Activated CD4-positive, alpha-beta T cell treated with anti-CD3 and anti-CD28 coated beads, Interleukin-2, amount 50 U/mL, for 1 hour (primary cell): ENCODE results near the gene ARHGEF39.

ENCODE experiments used
- DNase-seq: peaks from one replicate; pipeline ENCODE4 v3.0.0-alpha.2; 2020

The ARHGEF39 gene

GRCh38 chr9:35673132-35674024 lies 8.4 kb upstream of the ARHGEF39 start, which contains the start of gene CA9:
CA9 (plus strand) TSS chr9:35673928; CDS start chr9:35673960, 32 bp downstream.
- no peak for DNase-seq

- no peak for DNase-seq
These were observed 4.5 kb upstream of the ARHGEF39 start for GRCh38 chr9:35669331-35670145.

GRCh38 chr9:35667939-35668338 lies 2.9 kb upstream of the ARHGEF39 start:
- no peak for DNase-seq

GRCh38 chr9:35666549-35666948 lies 1.6 kb upstream of the ARHGEF39 start:
- no peak for DNase-seq

- no peak for DNase-seq
These were observed 1.1 kb upstream of the ARHGEF39 start for GRCh38 chr9:35666045-35666444.

GRCh38 chr9:35665471-35665818 lies 450 bp upstream of the ARHGEF39 start:
- no peak for DNase-seq

- no peak for DNase-seq
These were observed 2.6 kb downstream of the ARHGEF39 start for GRCh38 chr9:35662437-35662836.

GRCh38 chr9:35661756-35662350 lies 3.1 kb downstream of the ARHGEF39 start:
- DNase-seq = peak; percentile 43

GRCh38 chr9:35660966-35661415 lies 4.0 kb downstream of the ARHGEF39 start:
- no peak for DNase-seq

GRCh38 chr9:35659340-35659739 lies 5.7 kb downstream of the ARHGEF39 start:
- DNase-seq = no peak

- no peak for DNase-seq
These were observed 6.1 kb downstream of the ARHGEF39 start for GRCh38 chr9:35658968-35659220.

- peak; percentile 81 for DNase-seq
These were observed 6.6 kb downstream of the ARHGEF39 start, which contains the start of gene CCDC107 for GRCh38 chr9:35658137-35658967. CCDC107 (plus strand) TSS chr9:35658292; CDS start chr9:35658380, 88 bp downstream.

GRCh38 chr9:35657546-35658136 lies 7.4 kb downstream of the ARHGEF39 start, which contains the start of gene RMRP:
RMRP (minus strand) TSS chr9:35658019.
- peak; percentile 76 for DNase-seq

- no peak for DNase-seq
These were observed 8.0 kb downstream of the ARHGEF39 start for GRCh38 chr9:35656831-35657545.

- no peak for DNase-seq
These were observed 8.6 kb downstream of the ARHGEF39 start for GRCh38 chr9:35656348-35656747.

- DNase-seq = no peak
These were observed 11.4 kb downstream of the ARHGEF39 start for GRCh38 chr9:35653611-35654010.

GRCh38 chr9:35652829-35653209 lies 12.2 kb downstream of the ARHGEF39 start:
- no peak for DNase-seq

GRCh38 chr9:35651956-35652828 lies 12.8 kb downstream of the ARHGEF39 start:
- DNase-seq = no peak

GRCh38 chr9:35650341-35651158 lies 14.4 kb downstream of the ARHGEF39 start, which contains the start of gene SIT1:
SIT1 (minus strand) TSS chr9:35650931; CDS start chr9:35650853, 78 bp downstream.
- DNase-seq = no peak
